GM19023 (cell line): Measurements from ENCODE around the gene THAP8.
"Not testable (repeated sequence)": the region's sequence is repeated elsewhere in the genome, so short reads cannot be mapped to it uniquely, and the experiment has no call there.

Source experiments
- ATAC-seq: cut with Tn5 transposase; IDR thresholded peaks from one replicate; pipeline ENCODE4 v1.9.1; 2021; ENCODE audit warnings: mild to moderate bottlenecking, moderate library complexity; ENCODE audit not compliant: unreplicated experiment

The THAP8 gene

GRCh38 chr19:36068810-36069499 lies 14.9 kb upstream of the THAP8 start:
- ATAC-seq = not testable (repeated sequence)

DNA sequence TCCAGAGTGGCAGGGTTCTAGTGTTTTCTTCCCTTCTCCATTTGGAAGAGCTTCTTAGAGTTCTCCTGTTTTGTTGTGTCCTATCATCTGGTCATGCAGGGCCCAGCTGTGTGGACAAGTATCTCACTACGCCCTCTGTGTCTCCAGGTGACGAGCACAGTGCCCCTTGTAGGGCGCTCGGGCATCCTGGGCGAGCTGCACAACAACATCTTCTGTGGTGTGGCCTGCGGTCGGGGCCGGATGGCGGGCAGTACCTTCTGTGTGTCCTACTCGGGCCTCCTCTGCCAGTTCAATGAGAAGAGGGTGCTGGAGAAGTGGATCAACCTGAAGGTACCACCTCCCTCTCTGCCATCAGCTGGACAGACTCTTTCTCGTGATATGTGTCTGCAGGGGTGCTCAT lies 13.6 kb upstream of the THAP8 start:
- no peak for ATAC-seq

GRCh38 chr19:36064826-36065225 lies 10.7 kb upstream of the THAP8 start:
- ATAC-seq = no peak

- ATAC-seq = no peak
Measured at GRCh38 chr19:36061367-36061766, 7.3 kb upstream of the THAP8 start.

- ATAC-seq = no peak
Measured at GRCh38 chr19:36060430-36060829, 6.3 kb upstream of the THAP8 start.

GRCh38 chr19:36059180-36059910 lies 5.3 kb upstream of the THAP8 start:
- no peak for ATAC-seq

- no peak for ATAC-seq
Measured at GRCh38 chr19:36058481-36059179, 4.5 kb upstream of the THAP8 start.

DNA sequence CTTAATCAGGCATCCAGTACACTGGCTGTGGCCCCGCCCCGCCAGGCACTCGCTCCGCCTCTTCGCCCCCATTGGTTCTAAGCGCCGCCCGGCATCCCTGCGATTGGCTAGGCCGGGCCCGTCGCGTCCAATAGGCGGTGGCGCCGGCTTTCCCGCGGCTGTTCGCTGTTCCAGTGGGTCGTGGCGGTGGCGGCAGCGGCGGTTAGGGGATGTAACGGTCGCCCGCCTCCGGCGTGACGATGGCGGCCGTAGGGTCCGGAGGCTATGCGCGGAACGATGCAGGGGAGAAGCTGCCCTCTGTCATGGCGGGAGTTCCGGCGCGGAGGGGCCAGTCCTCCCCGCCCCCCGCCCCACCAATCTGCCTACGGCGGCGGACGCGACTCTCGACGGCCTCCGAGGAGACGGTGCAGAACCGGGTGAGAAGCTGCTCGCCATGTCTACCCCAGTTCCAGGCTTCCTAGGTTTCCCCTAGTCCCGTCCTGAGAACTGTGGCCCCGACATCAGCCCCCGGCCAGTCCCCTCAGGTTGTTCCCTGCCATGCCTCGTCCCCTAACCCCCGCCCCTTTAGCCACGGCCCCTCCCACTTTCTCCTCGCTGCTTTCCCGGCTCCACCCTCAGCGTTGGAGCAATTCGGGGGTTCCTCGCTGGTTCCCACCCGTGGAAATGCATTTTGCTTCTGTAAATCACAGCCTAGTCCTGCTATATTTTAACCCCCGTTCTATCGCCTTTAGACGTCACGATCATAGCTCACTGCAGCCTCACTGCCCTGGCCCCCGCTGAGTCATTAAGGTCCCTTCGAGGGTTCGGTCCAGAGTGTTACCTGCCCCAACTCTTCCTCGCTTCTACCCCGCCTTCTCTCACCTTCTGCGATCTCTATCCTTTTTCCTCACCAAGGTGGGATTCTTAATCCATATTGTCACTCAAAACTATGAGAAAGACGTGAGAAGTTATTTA lies 925 bp upstream of the THAP8 start, which contains the start of gene WDR62:
Gene WDR62 (plus strand): TSS at position 165 of the 954 bp plus-strand sequence. CDS start 75 bp downstream, at position 240.
- peak; percentile 78 for ATAC-seq

DNA sequence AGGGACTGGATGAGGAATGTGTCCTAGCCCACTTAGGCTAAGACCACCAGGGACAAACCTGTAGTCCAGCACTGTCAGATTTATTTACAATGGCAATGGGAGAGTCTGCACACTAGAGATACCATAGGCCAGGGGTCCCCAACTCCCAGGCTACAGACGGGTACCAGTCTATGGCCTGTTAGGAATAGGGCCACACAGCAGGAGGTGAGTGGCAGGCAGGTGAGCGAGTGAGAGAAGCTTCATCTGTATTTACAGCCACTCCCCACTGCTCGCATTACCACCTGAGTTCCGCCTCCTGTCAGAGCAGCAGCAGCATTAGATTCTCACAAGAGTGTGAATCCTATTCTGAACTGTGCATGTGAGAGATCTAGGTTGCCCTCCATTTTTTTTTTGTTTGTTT lies 2.4 kb downstream of the THAP8 start:
- no peak for ATAC-seq

DNA sequence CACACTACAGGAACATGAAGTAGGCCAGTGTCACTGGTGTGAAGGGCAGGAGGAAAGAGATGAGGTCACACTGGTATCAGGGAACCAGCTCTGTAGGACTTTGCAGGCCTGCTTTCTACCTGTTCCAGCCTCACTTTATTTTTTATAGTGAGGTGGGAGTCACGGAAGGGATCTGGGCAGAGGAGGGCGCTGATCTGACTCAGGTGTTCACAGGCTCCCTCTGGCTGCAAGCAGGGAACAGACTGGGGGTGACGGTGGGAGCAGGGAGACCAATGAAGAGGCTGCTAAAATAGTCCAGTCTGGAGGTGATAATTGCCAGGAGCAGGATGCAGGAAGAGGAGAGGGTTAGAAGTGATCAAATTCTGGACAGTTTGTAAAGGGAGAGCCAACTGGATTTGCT lies 2.8 kb downstream of the THAP8 start:
- no peak for ATAC-seq

- no peak for ATAC-seq
Measured at GRCh38 chr19:36049080-36049698, 4.9 kb downstream of the THAP8 start.

GRCh38 chr19:36047835-36048234 lies 6.2 kb downstream of the THAP8 start:
- no peak for ATAC-seq

DNA sequence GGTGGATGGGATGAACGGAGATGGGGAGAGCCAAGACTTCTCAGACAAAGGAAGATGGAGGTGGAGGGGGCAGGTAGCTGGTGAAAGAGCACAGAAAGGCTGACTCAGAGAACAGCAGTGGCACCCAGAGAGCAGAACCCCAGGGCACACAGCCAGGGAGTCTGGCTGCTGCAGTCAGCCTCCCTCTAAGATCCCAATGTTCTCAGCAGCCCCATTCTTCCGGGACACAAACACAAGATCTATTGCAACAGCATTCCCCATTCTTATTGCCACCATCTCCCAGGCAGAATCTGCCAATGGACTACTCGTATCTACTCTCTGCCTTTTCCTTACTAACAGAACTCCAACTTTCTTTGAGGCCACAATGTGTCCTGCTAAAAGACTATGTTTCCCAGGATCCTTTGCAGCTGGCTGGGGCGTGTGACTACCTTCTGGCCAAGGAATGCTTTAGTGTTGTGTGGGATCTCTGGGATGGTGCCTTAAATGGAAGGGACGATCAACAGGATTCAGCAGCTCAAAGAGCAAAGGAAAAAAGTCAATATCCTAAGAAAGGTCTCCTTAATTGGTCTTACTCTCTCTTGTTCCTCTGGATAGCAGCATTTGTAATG lies 7.5 kb downstream of the THAP8 start:
- ATAC-seq = no peak

- no peak for ATAC-seq
Measured at GRCh38 chr19:36043952-36044351, 10.1 kb downstream of the THAP8 start.

DNA sequence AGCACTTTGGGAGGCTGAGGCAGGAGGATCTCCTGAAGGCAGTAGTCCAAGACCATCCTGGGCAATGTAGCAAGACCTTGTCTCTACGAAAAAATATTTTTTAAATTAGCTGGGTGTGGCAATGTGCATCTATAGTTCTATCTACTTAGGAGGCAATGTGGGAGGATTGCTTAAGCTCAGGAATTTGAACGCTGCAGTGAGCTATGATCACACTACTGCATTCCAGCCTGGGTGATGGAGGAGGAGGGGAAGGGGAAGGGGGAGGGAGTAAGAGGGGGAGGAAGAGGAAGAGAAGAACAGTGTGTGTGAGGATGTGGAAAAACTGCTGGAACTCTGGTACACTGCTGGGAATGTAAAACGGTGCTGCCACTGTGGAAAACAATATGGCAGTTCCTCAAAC lies 12.3 kb downstream of the THAP8 start:
- ATAC-seq = no peak

DNA sequence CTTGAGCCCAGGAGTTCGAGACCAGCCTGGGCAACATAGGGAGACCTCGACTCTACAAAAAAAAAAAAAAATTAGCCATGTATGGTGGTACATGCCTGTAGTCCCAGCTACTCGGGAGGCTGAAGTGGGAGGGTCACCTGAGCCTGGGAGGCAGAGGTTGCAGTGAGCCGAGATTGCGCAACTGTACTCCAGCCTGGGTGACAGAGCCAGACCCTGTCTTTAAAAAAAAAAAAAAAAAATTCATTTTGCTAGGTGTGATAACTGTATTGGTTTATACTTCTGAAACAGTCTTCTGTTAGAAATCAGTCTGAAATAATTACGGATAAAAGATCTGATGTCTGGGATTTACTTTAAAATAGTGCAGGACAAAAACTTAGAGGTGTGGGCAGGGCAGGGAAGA lies 13.0 kb downstream of the THAP8 start:
- not testable (repeated sequence) for ATAC-seq

- no peak for ATAC-seq
Measured at GRCh38 chr19:36040495-36040894, 13.6 kb downstream of the THAP8 start.

DNA sequence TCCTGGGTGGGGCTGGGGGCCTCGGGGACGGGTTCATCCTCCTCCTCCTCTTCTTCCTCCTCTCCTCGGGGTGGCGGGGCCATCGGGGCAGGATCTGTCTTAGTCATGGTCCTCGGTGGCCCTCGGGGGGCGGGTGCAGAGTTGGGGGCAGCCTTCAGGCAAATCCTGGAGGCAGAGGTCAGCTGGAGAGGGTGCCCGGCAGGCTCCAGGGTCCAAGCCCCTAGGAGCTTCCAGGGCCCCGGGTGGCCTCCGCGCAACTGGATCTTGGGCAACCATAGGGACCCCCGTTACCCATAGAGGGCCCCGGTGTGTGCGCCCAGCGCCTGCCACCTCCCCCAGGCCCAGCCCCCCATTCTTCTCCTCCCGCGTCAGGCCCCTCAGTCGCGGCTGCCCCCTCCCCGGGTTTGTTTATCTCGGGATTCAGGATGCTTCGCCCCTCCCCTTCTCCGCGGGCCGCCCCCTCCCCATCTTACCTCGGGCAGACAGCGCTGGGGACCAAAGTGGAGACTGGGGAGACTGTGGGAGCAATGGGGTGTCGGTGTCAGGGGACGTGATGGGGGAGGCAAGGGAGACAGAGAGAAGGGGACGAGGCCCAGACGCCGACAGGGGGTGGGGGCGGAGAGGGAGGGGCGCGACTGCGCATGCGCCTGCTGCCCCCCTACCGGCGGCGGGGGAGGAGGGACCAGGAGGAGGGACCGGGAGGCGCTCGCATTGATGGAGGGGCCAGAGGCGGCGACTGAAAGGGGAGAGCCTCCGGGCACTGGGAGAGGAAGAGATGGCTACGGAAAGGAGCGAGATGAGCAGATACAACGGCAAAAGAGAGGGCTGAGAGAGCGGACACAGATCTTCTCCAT lies 21.6 kb downstream of the THAP8 start, which contains the start of gene CLIP3:
Gene CLIP3 (minus strand): TSS at position 623 of the 854 bp plus-strand sequence. CDS start 516 bp downstream, at position 107.
- ATAC-seq = no peak

DNA sequence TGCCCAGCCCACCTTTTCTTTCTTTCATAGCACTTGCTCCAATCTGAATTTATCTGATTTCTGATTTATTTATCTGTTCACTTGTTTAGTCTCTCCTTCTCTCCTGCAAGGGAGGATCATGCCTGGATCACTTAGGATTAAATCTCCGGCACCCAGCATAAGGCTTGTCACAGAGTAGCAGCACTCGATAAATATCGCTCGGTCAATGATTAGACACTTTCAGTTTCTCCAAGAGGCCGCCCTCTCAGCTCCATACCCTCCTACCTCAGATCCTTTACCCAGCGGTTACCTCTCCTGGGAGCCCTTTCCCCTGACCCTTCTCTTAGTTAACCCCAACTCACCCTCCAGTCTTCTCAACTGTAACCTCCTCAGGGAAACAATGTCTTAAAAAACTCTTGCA lies 22.8 kb downstream of the THAP8 start:
- ATAC-seq = no peak
